Stimulated activated CD8-positive, alpha-beta memory T cell treated with anti-CD3 and anti-CD28 coated beads, Interleukin-7, amount 100 ng/mL, for 48 hours (primary cell): ENCODE data around the gene FGF2.
"Not testable (repeated sequence)": the region's sequence is repeated elsewhere in the genome, so short reads cannot be mapped to it uniquely, and the experiment has no call there.

Experiments
- DNase-seq, 2 donors: peaks; one replicate each; pipeline ENCODE4 v3.0.0-alpha.2; 2020; ENCODE audit warnings: low read depth in 1 of 2; ENCODE audit errors: extremely low read depth in 1 of 2

The FGF2 gene

GRCh38 chr4:122826553-122827257 is at the start of gene FGF2:
Gene FGF2 (plus strand): TSS chr4:122826831. CDS start chr4:122827175, 344 bp downstream.
- no peak for DNase-seq

DNA sequence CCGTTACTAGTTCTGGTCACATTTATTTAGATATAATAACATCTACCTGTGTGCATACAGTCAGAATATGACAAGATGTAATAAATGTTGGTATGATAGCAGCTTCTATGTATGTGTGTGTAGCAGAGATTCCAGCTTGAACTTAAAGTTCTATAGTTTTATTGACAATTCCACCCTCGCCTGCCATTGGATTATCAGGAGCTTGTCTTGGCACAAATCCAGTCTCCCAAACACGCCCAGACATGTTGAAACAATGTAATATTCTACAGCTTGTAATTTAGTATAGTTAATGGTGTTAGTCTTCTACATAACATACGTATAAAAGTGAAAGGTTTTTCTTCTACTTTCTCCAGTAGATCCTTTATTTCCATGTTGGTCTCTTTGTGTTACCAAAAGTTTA is 49.7 kb upstream of the FGF2 start:
- no peak for DNase-seq

DNA sequence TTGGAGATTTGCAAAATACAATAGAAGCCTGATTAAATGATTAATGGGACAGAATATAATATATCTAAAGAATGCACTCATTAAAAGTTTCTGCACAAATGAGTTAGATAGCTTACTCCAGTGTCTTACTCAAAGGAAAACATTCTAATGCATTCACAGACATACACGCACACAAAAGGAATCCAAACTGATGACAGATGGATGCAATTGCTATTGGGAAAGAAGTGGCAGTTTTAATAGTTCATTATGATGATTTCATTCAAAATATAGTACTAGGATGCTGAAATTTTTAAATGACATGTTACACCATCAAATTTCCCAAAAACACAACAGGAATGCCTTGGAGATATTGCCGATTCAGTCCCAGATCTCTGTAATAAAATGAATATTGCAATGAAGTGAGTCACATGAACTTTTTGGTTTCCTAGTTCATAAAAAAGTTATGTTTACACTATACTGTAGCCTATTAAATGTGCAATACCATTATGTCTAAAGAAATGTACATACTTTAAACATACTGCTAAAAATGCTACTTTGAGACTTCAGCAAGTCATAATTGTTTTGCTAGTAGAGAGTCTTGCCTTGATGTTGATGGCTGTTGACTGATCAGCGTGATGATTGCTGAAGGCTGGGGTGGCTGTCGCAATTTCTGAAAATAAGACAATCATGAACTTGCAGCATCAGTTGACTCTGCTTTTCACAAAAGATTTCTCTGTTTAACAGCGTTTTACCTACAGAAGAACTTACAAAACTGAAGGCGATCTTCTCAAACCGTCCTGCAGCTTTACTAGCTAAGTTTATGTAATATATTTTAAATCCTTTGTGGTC is 48.6 kb upstream of the FGF2 start:
- DNase-seq: no peak

DNA sequence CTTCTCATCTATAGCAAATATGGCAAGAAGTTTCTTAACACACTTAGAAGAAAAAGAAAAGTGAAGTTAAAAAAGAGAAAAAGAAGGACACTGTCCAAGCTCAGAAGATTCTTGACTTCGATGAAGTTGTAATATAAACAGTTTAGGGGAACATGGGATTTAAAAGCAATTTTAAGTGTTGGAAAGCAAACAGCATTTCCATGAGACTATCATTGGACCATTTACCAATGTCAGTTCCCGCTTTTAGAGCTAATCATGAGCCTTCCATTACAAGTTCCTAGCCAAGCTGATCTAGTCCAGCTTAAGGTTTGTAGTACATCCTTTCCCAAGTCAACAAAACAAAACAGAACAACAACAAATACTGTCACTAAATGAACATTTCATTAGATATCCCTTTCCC is 45.1 kb upstream of the FGF2 start:
- DNase-seq: no peak

DNA sequence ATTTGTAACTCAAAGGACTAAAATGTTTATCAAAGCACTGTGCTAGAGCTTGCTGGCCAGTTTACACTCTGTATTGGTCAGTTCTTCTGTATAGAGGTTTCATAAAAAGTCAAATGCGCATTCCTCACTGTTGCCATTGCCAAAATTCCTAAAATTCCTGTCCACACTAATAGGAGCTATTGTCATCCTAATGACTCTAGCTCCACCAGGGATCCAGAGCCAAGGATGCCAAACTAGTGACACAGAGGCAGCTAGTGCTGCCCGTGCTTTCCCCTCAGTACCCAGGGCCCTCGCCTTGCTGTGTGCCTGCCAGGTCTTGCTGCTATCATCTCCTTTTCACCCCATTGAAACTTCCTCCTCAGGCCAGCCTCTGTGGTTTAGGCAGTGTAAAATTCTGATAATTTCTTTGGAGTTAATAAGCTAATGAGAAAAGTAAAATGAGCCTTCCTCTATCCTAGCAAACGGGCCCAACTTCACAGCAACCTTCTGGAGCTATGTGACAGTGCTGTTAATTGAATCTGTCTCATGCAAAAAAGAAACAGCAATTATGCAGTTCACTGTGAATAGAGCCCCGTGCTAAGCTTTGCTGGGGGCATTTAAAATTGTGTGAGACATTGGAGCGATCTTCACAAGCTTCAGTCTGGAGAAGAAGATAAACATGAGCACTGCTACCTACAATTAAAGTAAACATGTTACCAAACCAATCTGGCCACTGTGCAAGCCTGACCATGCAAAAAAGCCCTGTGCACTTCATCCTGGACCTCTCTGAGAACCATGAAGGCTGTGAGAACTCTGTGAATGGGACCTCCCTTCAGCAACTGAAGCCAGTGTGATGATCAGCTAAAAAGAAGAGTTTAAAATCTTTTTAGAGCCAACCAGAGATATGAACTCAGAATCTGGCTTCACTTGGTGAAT is 43.1 kb upstream of the FGF2 start:
- DNase-seq: no peak

DNA sequence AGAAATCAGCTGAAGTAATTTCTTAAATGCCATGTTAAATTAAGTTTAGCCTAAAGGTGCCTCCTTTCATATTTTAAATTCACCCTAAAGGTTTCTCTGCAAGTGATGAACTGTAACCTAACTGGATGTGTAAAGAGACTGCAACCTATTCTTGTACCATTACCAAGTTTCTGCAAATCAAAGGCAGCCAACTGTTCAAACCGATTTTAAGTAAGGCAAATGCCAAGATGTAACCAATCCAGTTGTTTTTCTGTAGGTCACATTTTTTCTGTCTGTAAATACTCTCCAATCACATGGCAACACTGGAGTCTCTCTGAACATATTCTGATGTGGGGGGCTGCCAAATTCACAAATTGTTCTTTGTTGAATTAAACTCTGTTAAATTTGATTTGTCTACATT is 42.4 kb upstream of the FGF2 start:
- no peak for DNase-seq

DNA sequence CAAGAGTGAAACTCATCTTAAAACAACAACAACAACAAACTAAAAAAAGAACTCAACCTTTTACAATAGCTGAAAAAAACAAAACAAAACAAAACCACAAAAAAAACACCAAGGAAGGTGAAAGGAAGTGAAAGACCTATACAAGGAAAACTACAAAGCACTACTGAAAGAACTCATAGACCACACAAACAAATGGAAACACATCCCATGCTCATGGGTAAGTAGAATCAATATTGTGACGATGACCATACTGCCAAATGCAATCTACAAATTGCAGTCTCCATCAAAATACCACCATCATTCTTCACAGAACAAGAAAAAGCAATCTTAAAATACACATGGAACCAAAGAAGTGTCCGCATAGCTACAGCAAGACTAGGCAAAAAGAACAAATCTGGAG is 41.5 kb upstream of the FGF2 start:
- no peak for DNase-seq

DNA sequence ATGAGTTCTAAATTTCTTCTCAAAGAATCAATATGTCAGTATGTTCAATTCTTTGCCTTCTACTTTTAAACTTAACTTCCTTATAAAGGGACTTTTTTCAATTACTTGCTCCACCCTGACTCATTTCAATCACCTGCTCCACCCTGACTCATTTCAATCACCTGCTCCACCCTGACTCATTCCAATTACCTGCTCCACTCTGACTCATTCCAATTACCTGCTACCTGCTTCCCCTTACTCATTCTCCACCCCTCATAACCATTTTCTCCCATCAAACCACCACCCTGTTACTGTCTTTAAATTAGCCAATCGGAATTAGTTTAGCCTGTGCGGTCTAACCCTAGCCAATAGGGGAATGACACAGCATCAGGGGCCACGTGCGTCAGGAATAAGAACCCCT is 40.3 kb upstream of the FGF2 start:
- not testable (repeated sequence) for DNase-seq

DNA sequence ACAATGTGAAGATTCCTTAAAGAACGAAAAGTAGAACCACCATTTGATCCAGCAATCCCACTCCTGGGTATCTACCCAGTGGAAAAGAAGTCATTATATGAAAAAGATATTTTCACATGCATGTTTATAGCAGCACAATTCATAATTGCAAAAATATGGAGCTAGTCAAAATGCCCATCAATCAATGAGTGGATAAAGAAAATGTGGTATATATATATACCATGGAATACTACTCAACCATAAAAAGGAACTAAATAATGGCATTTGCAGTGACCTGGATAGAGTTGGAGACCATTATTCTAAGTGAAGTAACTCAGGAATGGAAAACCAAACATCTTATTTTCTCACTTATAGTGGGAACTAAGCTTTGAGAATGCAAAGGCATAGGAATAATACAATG is 39.7 kb upstream of the FGF2 start:
- not testable (repeated sequence) for DNase-seq

GRCh38 chr4:122787940-122788339 is 38.7 kb upstream of the FGF2 start:
- no peak for DNase-seq

GRCh38 chr4:122788935-122789334 is 37.7 kb upstream of the FGF2 start:
- DNase-seq: no peak

DNA sequence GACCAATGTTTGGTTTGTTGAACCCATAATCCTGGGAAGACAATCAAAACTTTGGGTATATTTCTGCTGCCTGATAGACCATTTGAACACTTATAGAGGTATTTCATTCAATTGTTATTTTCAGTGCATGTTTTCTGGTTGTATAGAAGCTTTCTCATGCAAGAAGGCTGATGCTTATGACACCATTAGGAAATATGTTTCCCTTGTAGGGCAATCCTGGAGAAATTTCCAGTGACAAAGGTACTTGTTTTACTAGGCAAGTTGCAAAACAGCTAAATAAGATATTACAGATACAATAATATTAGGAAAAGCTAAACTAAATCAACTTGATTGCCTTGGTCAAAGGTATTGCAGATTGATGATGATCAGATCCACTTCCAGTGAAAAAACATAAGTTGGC is 32.8 kb upstream of the FGF2 start:
- no peak for DNase-seq

DNA sequence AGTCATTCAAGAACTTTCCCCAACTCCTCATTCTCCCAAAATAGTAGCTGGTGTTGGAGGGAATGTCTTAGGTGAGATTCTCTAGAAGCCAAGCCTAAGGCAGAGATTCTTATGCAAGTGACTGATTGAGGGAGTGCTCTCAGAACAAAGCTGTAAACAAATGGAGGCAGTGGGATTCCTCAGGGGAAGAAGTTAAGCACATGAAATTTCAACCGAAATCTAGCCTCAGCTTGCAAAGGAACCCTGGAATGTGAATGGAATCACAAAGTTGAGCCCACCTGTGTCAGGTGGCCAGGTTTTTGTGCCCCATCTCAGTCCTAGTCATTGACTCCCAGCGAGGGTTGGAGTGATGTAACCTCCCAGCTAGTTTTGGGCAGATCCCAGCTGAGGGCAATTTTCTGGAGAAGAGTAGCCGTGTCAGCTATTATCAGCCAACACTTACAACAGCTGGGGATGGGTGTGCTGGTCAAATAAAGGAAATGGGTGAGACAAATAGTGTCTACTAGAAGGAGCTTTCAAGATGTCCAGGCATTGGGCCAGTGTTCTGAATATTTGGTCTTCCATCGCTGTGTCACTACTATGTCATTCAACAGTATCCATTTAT is 29.7 kb upstream of the FGF2 start:
- DNase-seq: no peak

DNA sequence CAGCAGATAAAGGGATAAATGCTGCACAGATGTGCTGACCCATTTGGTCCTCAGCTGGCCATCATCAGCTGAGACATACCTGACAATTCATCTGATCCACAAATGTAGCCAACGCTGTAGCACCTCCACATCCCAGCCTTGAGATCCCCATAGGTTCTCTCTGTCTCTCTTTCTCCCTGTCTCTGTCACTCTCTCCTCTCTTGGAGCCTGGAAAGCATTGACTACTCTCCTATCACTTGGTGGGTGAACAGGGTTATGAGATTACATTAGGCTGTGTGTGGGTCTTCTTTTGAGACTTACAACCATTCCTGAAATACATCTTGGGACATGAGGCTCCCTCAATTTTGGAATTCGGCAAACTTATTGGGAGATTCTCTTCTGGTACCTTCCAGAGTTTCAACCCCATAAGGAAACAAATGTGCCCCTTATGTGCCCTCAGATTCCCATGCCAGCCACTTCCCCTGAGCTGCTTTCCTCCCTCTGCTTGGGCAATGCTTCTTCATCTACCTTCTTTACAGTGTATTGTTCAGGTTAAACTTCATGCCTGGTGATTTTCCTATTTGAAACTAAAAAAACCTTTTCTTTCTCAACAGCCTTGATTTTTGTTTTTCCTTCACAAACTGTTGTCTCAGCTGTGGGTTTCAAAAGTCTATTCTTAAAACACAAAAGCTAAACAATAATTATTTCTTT is 29.1 kb upstream of the FGF2 start:
- no peak for DNase-seq

GRCh38 chr4:122798101-122798500 is 28.5 kb upstream of the FGF2 start:
- no peak for DNase-seq

DNA sequence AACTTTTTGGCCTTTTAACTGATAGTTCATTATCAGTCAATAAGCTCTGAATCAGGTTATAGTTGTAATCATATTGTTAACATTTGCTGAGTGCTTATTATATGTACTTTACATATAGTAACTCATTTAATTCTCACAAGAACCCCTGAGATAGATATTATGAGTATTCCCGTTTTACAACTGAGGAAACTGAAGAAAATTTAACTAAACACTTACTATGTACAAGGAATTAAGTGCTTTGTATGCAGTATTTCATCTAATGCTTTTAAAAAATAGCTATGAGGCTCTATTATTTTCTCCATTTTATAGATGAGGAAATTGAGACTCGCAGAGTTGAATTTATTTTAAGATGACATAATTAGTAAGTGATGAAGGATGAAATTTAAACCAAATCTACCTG is 27.7 kb upstream of the FGF2 start:
- DNase-seq: no peak

DNA sequence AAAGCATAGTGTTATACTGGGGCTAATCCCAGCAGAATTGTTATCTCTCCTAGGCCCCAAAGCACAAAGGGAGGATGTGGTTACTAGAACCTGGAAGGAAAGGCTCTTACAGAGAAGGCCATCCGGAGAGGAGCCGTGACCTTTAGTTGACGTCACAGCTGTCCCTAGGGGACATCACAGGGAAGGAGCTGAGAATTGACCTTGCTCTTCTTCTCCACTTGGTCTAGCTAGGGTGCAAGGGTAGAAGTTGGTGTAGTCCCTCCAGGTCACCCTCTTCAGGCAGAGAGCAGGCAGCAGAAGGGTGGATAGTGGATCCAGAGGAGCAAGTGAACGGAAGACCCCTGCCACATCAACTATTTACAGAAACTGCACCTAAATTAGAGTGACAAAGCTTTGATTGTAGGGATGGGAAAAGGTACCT is 22.8 kb upstream of the FGF2 start:
- no peak for DNase-seq

- DNase-seq: no peak
Observed at GRCh38 chr4:122806981-122807679, 19.5 kb upstream of the FGF2 start.

DNA sequence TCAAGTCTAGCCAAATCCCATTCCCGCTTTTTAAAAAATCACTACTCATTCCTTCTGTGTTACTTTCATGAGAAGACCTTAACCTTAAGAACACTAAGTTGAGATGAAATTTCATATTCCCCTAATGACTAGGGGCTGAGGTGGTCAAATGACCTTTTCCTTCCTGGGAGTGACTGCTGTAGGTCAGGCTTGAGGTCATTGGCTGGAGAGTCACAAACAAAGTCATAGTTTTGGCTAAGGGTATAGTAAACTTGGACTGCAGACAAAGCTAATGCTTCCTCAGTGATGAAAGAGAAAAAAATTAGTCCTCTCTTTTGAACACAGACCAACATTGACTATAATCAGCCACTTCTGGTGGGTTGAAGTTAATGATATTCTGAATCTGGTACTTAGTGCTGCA is 16.0 kb upstream of the FGF2 start:
- DNase-seq: no peak

DNA sequence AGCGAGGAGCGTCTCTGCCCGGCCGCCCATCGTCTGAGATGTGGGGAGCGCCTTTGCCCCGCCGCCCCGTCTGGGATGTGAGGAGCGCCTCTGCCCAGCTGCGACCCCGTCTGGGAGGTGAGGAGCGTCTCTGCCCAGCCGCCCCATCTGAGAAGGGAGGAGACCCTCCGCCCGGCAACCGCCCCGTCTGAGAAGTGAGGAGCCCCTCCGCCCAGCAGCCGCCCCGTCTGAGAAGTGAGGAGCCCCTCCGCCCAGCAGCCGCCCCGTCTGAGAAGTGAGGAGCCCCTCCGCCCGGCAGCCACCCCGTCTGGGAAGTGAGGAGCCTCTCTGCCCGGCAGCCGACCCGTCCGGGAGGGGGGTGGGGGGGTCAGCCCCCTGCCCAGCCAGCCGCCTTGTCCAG is 14.8 kb upstream of the FGF2 start:
- DNase-seq: not testable (repeated sequence)
